DOHH2 (cell line): ENCODE results near the gene ANXA8L1.
"Not testable (repeated sequence)": the region's sequence is repeated elsewhere in the genome, so short reads cannot be mapped to it uniquely, and the experiment has no call there.

Experiments used
- EZH2phosphoT487 ChIP-seq: fragments of 200-600 bp; sonication (generic); IDR thresholded peaks from 2 replicates; pipeline ENCODE4 v1.6.1; 2017; ENCODE audit warnings: borderline replicate concordance, mild to moderate bottlenecking, antibody characterized with exemption, low read length, moderate library complexity, mixed read lengths
- TF ChIP-seq, protein P1 (sequence below): fragments of 200-600 bp; sonication (generic); IDR thresholded peaks from one replicate; pipeline ENCODE4 v1.5.1; 2014; ENCODE audit warnings: antibody characterized with exemption, mild to moderate bottlenecking, low read depth, low read length; ENCODE audit not compliant: poor library complexity, severe bottlenecking

DNA sequence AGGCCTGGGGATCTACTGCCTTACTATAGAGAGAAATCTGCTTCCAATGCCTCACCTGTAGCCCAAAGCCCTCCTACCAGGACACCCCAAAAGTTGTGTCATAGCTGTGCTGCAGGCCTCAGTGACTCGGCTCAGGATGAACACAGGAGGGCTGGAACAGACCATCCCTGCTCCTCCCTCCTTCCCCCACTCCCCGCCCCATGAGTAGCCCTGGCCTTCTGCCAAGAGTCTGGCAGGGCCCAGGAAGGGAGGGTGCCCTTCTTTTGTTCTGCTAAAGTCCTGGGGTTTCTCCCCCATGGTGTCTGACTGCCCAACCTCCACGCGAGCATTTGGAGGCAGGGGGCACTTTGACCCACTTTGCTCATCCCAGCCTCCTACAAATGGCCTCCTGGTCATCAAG, 65.4 kb downstream of the ANXA8L1 start:
- TF ChIP-seq, protein P1, sequence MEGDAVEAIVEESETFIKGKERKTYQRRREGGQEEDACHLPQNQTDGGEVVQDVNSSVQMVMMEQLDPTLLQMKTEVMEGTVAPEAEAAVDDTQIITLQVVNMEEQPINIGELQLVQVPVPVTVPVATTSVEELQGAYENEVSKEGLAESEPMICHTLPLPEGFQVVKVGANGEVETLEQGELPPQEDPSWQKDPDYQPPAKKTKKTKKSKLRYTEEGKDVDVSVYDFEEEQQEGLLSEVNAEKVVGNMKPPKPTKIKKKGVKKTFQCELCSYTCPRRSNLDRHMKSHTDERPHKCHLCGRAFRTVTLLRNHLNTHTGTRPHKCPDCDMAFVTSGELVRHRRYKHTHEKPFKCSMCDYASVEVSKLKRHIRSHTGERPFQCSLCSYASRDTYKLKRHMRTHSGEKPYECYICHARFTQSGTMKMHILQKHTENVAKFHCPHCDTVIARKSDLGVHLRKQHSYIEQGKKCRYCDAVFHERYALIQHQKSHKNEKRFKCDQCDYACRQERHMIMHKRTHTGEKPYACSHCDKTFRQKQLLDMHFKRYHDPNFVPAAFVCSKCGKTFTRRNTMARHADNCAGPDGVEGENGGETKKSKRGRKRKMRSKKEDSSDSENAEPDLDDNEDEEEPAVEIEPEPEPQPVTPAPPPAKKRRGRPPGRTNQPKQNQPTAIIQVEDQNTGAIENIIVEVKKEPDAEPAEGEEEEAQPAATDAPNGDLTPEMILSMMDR = not testable (repeated sequence)
- not testable (repeated sequence) for TF ChIP-seq EZH2phosphoT487
